ENCODE measurements around the gene TUT7.

GRCh38 chr9:86259557-86259956 is 94.7 kb downstream of the TUT7 start, which contains the start of gene C9orf153:
- TF ChIP-seq CTCF (IDR thresholded peaks at IDR 0.05) (no peak), POLR2A (IDR thresholded peaks at IDR 0.05) (no peak)
